ENCODE measurements around the gene LRCH1. TPM values are rescaled to one million over a fixed set of nuclear protein-coding genes. Genes with fewer than 3 reads are reported as not detected.

Gene LRCH1
- total RNA-seq, 2 experiments from 2014 or later: 15.5 to 17.1 TPM

DNA sequence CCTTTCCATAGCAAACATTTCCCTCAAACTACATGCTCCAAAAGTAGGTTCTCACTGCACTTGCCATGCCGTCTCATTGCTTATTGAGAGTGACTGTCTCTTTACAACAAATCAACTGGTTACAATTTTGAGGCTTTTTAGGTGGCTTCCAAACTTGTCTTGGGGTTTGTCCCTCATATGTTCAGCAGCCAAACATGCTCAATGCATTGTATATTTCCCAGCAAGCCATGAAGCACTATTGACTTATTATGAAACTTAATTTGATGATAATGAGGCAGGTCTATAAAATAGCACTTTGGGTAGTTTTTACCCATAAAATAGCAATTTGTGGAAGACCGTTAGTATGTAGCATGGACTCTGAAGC is 78.2 kb downstream of the LRCH1 start:
- Mint-ChIP-seq H3K27ac (no peak overlapping the region), H3K4me3 (no peak overlapping the region), H3K27me3 (no peaks in the 10 kb centered on the region), H3K9me3 (no peaks in the 10 kb centered on the region), H3K4me1 (ENCODE audit: low read depth) (peaks cover 33% of the 10 kb centered on the region), H3K36me3 (ENCODE audit: low read depth) (peaks cover 4% of the 10 kb centered on the region)
- DNase-seq: no peak
- ChIA-PET POLR2A (interaction anchor here (1.1 kb wide), 1 partner anchor 16 kb away, joined by 3 read pairs; no protein-coding TSS in a partner anchor), CTCF (interaction anchor here (1.0 kb wide), 1 partner anchor 79 kb away, joined by 3 read pairs; no protein-coding TSS in a partner anchor)
- peak; percentile 27 for ATAC-seq
- TF ChIP-seq CTCF (IDR thresholded peaks at IDR 0.05): no peak
- intact Hi-C loops (cut with micrococcal nuclease): no loop called here

- Mint-ChIP-seq H3K4me1 (ENCODE audit: low read depth) (peaks cover 30% of the 10 kb centered on the region), H3K27me3 (no peaks in the 10 kb centered on the region), H3K27ac (no peak overlapping the region), H3K9me3 (no peaks in the 10 kb centered on the region), H3K4me3 (no peak overlapping the region), H3K36me3 (ENCODE audit: low read depth) (peaks cover 5% of the 10 kb centered on the region)
- intact Hi-C loops (cut with micrococcal nuclease): no loop called here
- POLR2A ChIA-PET: interaction anchor here (1.1 kb wide), 1 partner anchor 15 kb away, joined by 3 read pairs; no protein-coding TSS in a partner anchor
- CTCF ChIA-PET: interaction anchor here (1.0 kb wide), 1 partner anchor 80 kb away, joined by 3 read pairs; no protein-coding TSS in a partner anchor
- DNase-seq (no peak), ATAC-seq (no peak)
- no peak for TF ChIP-seq CTCF (IDR thresholded peaks at IDR 0.05)
These were observed 79.2 kb downstream of the LRCH1 start for GRCh38 chr13:46632176-46632575.

- ChIA-PET POLR2A (no interaction called here), CTCF (interaction anchor here (1.0 to 1.8 kb wide), 2 partner anchors 11 to 81 kb away, joined by 3 read pairs; no protein-coding TSS in a partner anchor)
- intact Hi-C loops (cut with micrococcal nuclease): no loop called here
- DNase-seq (no peak), ATAC-seq (no peak)
- no peak overlapping the region for H3K27ac Mint-ChIP-seq
- H3K4me3 Mint-ChIP-seq: no peak overlapping the region
- H3K27me3 Mint-ChIP-seq: no peaks in the 10 kb centered on the region
- no peaks in the 10 kb centered on the region for H3K9me3 Mint-ChIP-seq
- no peak for TF ChIP-seq CTCF (IDR thresholded peaks at IDR 0.05)
- H3K36me3 Mint-ChIP-seq (ENCODE audit: low read depth): peaks cover 3% of the 10 kb centered on the region
- peaks cover 28% of the 10 kb centered on the region for H3K4me1 Mint-ChIP-seq (ENCODE audit: low read depth)
These were observed 80.4 kb downstream of the LRCH1 start for GRCh38 chr13:46633416-46633815.

GRCh38 chr13:46636451-46636850 is 83.5 kb downstream of the LRCH1 start:
- Mint-ChIP-seq H3K4me1 (ENCODE audit: low read depth) (peaks cover 25% of the 10 kb centered on the region), H3K27ac (no peak overlapping the region), H3K4me3 (no peak overlapping the region), H3K9me3 (no peaks in the 10 kb centered on the region), H3K36me3 (ENCODE audit: low read depth) (peaks cover 3% of the 10 kb centered on the region), H3K27me3 (no peaks in the 10 kb centered on the region)
- ATAC-seq (no peak), DNase-seq (no peak)
- no peak for TF ChIP-seq CTCF (IDR thresholded peaks at IDR 0.05)
- ChIA-PET POLR2A (no interaction called here), CTCF (no interaction called here)
- intact Hi-C loops (cut with micrococcal nuclease): no loop called here

GRCh38 chr13:46637213-46637612 is 84.2 kb downstream of the LRCH1 start:
- TF ChIP-seq CTCF (IDR thresholded peaks at IDR 0.05): no peak
- peaks cover 29% of the 10 kb centered on the region for H3K4me1 Mint-ChIP-seq (ENCODE audit: low read depth)

More at GRCh38 chr13:46637213-46637612, 84.2 kb downstream of the LRCH1 start:
- DNase-seq (no peak), ATAC-seq (no peak)
- Mint-ChIP-seq H3K27me3 (no peaks in the 10 kb centered on the region), H3K27ac (no peak overlapping the region), H3K9me3 (no peaks in the 10 kb centered on the region), H3K36me3 (ENCODE audit: low read depth) (peaks cover 3% of the 10 kb centered on the region), H3K4me3 (no peak overlapping the region)
- intact Hi-C loops (cut with micrococcal nuclease): no loop called here
- CTCF ChIA-PET: no interaction called here
- POLR2A ChIA-PET: no interaction called here

Data from activated CD8-positive, alpha-beta T cell treated with anti-CD3 and anti-CD28 coated beads for 36 hours (primary cell).